NCI-H1092 (cell line): ENCODE data around the gene BCL7A.
"Not testable (repeated sequence)": the region's sequence is repeated elsewhere in the genome, so short reads cannot be mapped to it uniquely, and the experiment has no call there.

Experiments
- DNase-seq: peaks from one replicate; lab custom pipeline; 2025; lab: John Stamatoyannopoulos, UW

Gene BCL7A

GRCh38 chr12:122056406-122056805 is 34.7 kb downstream of the BCL7A start:
- DNase-seq, result not testable (repeated sequence)

GRCh38 chr12:122057007-122057735 is 35.5 kb downstream of the BCL7A start:
- DNase-seq, result no peak

GRCh38 chr12:122057769-122058168 is 36.1 kb downstream of the BCL7A start:
- no peak for DNase-seq

GRCh38 chr12:122058549-122059149 is 37.0 kb downstream of the BCL7A start:
- DNase-seq, result no peak

- DNase-seq, result no peak
These were observed 37.7 kb downstream of the BCL7A start for GRCh38 chr12:122059203-122059960.

- no peak for DNase-seq
These were observed 38.4 kb downstream of the BCL7A start for GRCh38 chr12:122060081-122060501.

GRCh38 chr12:122061253-122061652 is 39.6 kb downstream of the BCL7A start:
- no peak for DNase-seq

GRCh38 chr12:122062832-122063693 is 41.4 kb downstream of the BCL7A start:
- DNase-seq, result no peak

- DNase-seq, result no peak
These were observed 42.0 kb downstream of the BCL7A start for GRCh38 chr12:122063694-122064024.

- peak; percentile 79 for DNase-seq
These were observed 42.5 kb downstream of the BCL7A start for GRCh38 chr12:122064025-122064777.

- peak; percentile 63 for DNase-seq
These were observed 43.3 kb downstream of the BCL7A start for GRCh38 chr12:122064780-122065588.

- DNase-seq, result no peak
These were observed 45.9 kb downstream of the BCL7A start for GRCh38 chr12:122067548-122067947.

GRCh38 chr12:122067966-122068365 is 46.3 kb downstream of the BCL7A start:
- DNase-seq, result peak; percentile 11

GRCh38 chr12:122072031-122072970 is 50.6 kb downstream of the BCL7A start:
- peak; percentile 66 for DNase-seq

- no peak for DNase-seq
These were observed 52.1 kb downstream of the BCL7A start for GRCh38 chr12:122073815-122074214.

- DNase-seq, result no peak
These were observed 55.2 kb downstream of the BCL7A start for GRCh38 chr12:122076743-122077495.

GRCh38 chr12:122078141-122079032 is 56.7 kb downstream of the BCL7A start, which contains the start of gene MLXIP:
Gene MLXIP (plus strand): TSS chr12:122078756. CDS start chr12:122078854, 98 bp downstream.
- DNase-seq, result peak; percentile 84
